ENCODE results near the gene RWDD2A. TPM values are rescaled to one million over a fixed set of nuclear protein-coding genes. Genes with fewer than 3 reads are reported as not detected.
A peak's percentile ranks its signal among the peaks of the same experiment; 100 is the strongest.

RWDD2A gene
- total RNA-seq, 1 donor from 2014 or later, result 6.4 TPM

DNA sequence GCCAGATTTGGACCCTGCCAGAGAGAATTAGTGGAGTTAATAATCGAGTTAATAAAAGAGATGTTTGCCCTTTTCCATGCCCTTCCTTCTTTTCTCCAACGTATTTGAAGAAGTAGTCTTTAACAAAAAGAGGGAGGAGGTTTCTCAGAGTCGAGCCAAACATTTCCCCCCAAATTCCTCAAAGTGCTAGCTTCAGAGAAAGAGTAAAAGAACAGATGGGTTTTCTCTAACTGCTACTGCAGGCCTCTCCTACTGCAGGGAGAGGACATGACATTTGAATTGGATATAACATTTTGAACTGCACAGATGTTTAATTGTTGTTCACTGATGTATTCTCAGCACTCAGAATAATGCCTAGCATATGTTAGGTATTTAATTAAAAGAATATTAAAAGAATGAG, 25.5 kb downstream of the RWDD2A start:
- Mint-ChIP-seq H3K36me3 (no peaks in the 10 kb centered on the region), H3K27ac (no peak overlapping the region), H3K27me3 (ENCODE audit: low read depth) (no peaks in the 10 kb centered on the region), H3K9me3 (no peaks in the 10 kb centered on the region), H3K4me1 (peaks cover 11% of the 10 kb centered on the region), H3K4me3 (no peak overlapping the region)
- no peak for DNase-seq (ENCODE audit: low spot score in 2 of 2, unreplicated experiment in 2 of 2)
- TF ChIP-seq, protein P1, sequence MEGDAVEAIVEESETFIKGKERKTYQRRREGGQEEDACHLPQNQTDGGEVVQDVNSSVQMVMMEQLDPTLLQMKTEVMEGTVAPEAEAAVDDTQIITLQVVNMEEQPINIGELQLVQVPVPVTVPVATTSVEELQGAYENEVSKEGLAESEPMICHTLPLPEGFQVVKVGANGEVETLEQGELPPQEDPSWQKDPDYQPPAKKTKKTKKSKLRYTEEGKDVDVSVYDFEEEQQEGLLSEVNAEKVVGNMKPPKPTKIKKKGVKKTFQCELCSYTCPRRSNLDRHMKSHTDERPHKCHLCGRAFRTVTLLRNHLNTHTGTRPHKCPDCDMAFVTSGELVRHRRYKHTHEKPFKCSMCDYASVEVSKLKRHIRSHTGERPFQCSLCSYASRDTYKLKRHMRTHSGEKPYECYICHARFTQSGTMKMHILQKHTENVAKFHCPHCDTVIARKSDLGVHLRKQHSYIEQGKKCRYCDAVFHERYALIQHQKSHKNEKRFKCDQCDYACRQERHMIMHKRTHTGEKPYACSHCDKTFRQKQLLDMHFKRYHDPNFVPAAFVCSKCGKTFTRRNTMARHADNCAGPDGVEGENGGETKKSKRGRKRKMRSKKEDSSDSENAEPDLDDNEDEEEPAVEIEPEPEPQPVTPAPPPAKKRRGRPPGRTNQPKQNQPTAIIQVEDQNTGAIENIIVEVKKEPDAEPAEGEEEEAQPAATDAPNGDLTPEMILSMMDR (IDR thresholded peaks at IDR 0.05; ENCODE audit: unreplicated experiment), result no peak

DNA sequence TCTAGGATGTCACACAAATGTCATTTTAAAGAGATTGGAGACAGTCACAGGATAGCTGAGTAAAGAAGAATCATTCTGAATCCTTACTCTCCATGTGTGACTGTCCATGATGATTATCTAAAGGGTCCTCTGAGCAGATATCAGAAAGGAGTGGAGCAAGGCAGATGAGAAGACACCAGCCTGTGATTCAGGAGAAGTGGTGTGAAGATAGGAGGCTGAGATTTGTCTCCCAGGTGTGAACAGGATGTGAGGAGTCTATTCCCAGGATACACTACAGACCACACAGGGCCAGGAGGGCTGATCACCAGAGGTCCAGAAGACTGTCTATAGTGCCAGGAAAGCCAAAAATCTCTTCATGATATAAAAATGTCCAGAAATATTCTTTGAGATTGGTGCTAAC, 27.0 kb downstream of the RWDD2A start:
- Mint-ChIP-seq H3K4me3 (no peak overlapping the region), H3K27ac (no peak overlapping the region), H3K9me3 (no peaks in the 10 kb centered on the region), H3K36me3 (no peaks in the 10 kb centered on the region), H3K4me1 (peaks cover 14% of the 10 kb centered on the region), H3K27me3 (ENCODE audit: low read depth) (no peaks in the 10 kb centered on the region)
- TF ChIP-seq, protein P1 (IDR thresholded peaks at IDR 0.05; ENCODE audit: unreplicated experiment), result no peak
- DNase-seq (ENCODE audit: low spot score in 2 of 2, unreplicated experiment in 2 of 2), result no peak

DNA sequence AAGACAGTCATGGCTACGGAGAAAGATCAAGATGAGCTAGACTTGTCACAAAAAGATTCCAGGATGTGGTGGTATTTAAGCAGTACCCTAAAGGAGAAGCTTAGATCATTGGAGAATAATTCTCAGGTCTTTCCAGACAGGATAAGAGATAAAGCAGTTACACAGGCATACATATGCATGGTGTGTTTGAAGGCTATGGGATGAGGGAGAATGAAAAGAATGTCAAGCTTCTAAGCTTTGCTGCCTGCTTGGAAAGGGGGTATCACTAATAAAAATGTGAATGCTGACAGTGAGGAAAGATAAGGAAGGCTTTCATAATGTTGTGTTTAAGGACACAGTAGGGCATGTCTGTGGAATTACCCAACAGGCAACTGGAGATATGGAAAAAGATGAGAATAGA, 28.1 kb downstream of the RWDD2A start:
- DNase-seq (ENCODE audit: low spot score in 2 of 2, unreplicated experiment in 2 of 2), result no peak
- Mint-ChIP-seq H3K4me3 (no peak overlapping the region), H3K4me1 (peaks cover 14% of the 10 kb centered on the region), H3K9me3 (no peaks in the 10 kb centered on the region), H3K27me3 (ENCODE audit: low read depth) (no peaks in the 10 kb centered on the region), H3K36me3 (no peaks in the 10 kb centered on the region), H3K27ac (peak overlapping the region; percentile 78)
- TF ChIP-seq, protein P1 (IDR thresholded peaks at IDR 0.05; ENCODE audit: unreplicated experiment), result no peak

DNA sequence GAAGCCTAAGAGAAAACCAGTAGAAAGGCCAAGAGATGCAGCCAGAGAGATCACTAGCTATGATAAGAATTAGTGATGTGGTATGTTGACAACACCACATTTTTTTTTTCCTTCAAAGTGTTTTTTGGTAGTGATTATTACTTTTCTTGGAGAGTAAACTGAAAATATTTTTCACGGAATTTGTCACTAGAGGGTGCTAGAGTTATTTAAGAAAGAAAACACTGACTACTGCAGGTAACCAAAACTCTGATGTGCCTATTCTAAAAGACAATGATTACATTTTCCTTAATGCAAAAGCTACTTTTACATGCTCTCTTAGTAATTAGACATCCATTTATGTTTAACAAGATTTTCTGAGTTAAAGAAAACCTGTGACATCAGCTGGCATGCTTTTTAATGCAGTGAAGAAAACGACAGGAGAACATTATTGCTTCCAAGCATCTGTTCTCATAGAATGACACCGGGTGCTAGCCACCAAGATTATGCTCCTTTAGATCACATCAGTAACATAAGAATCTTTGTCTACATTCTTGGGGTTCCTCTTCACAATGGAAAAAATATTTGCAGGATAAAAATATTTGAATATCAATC, 28.8 kb downstream of the RWDD2A start:
- Mint-ChIP-seq H3K4me3 (no peak overlapping the region), H3K27me3 (ENCODE audit: low read depth) (no peaks in the 10 kb centered on the region), H3K9me3 (no peaks in the 10 kb centered on the region), H3K27ac (peak overlapping the region; percentile 78), H3K36me3 (no peaks in the 10 kb centered on the region), H3K4me1 (peaks cover 14% of the 10 kb centered on the region)
- TF ChIP-seq, protein P1 (IDR thresholded peaks at IDR 0.05; ENCODE audit: unreplicated experiment), result peak; percentile 60
- no peak for DNase-seq (ENCODE audit: low spot score in 2 of 2, unreplicated experiment in 2 of 2)

DNA sequence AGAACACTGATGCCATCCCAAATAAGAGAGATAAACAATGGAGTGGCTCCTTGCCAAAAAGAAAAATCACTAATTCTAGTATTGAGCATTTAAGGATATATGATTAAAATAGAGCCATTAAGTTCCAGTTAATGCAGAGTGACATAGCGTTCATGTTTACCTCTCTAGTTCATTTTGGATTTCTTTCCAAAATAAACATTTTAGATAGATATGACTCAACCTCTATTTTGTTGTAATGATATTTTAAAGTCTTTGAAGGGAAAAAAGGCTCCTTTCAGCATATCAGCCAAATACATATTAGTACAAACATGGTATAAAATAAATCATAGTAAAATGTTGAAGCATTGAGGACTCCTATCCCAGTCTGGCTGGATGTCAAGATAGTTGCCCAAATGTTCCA, 33.4 kb downstream of the RWDD2A start:
- H3K4me3 Mint-ChIP-seq, result no peak overlapping the region
- H3K27me3 Mint-ChIP-seq (ENCODE audit: low read depth), result no peaks in the 10 kb centered on the region
- H3K27ac Mint-ChIP-seq, result no peak overlapping the region
- no peak for DNase-seq (ENCODE audit: low spot score in 2 of 2, unreplicated experiment in 2 of 2)
- TF ChIP-seq, protein P1 (IDR thresholded peaks at IDR 0.05; ENCODE audit: unreplicated experiment), result no peak
- H3K9me3 Mint-ChIP-seq, result no peaks in the 10 kb centered on the region
- peaks cover 12% of the 10 kb centered on the region for H3K4me1 Mint-ChIP-seq
- no peaks in the 10 kb centered on the region for H3K36me3 Mint-ChIP-seq

DNA sequence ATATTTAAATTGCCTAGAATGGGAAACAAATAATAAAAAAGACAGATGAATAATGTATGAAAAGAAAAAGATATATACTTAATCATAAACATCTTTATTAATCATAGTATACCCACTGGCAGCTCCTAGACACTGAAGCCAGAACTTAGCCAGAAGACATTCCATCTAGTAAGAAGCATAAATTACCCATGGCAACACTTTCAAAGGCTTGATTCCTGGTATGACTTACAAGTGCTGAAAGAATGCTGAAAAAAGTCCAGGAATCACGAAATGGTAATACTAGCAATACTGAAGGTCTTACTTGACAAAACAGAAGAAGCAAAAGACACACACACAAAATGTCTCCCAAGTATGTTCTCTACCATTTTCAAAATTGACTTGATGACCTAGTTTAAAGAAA, 38.0 kb downstream of the RWDD2A start:
- H3K27me3 Mint-ChIP-seq (ENCODE audit: low read depth), result no peaks in the 10 kb centered on the region
- peaks cover 8% of the 10 kb centered on the region for H3K4me1 Mint-ChIP-seq
- no peaks in the 10 kb centered on the region for H3K36me3 Mint-ChIP-seq
- peak overlapping the region; percentile 39 for H3K27ac Mint-ChIP-seq
- TF ChIP-seq, protein P1 (IDR thresholded peaks at IDR 0.05; ENCODE audit: unreplicated experiment), result no peak
- no peak for DNase-seq (ENCODE audit: low spot score in 2 of 2, unreplicated experiment in 2 of 2)
- no peaks in the 10 kb centered on the region for H3K9me3 Mint-ChIP-seq
- H3K4me3 Mint-ChIP-seq, result no peak overlapping the region

Measured in mesothelial cell of epicardium (in vitro differentiated cells).